ENCODE data around the gene FLT3LG. TPM values are rescaled to one million over a fixed set of nuclear protein-coding genes. Genes with fewer than 3 reads are reported as not detected.

FLT3LG gene
- total RNA-seq, 2 experiments from 2014 or later: 8.2 to 8.4 TPM

DNA sequence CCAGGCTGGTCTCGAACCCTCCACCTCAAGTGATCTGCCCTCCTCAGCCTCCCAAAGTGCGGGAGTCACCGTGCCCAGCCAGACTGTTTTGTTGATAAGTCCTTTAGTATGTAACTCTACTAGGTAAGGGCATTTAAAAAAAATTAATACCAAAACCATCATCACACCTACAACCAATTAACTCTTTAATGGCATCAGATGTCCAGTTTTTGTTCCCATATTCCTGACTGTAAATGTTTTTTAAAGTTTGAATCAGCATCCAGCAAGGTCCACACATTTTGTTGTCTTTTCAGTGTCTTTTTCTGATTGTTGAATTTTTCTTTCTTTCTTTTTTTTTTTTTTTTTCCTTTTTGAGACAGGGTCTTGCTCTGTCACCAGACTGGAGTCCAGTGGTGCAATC, 44.0 kb downstream of the FLT3LG start:
- H3K79me2 ChIP-seq (ENCODE audit: insufficient read depth, low read depth, low read length): no peaks in the 10 kb centered on the region
- no TSS peak for BruUV-seq (replicated peaks)
- no peak overlapping the region for H2AFZ ChIP-seq (ENCODE audit: low read length)
- no peaks in the 10 kb centered on the region for H3K36me3 ChIP-seq (ENCODE audit: insufficient read depth, low read length)
- intact Hi-C loops (cut with micrococcal nuclease; ENCODE audit: unreplicated experiment): no loop called here
- no peak overlapping the region for H3K4me2 ChIP-seq (ENCODE audit: low read length)
- TF ChIP-seq EZH2phosphoT487 (IDR thresholded peaks at IDR 0.05; ENCODE audit: borderline replicate concordance, low read depth, low read length): no peak
- TF ChIP-seq, protein P1, sequence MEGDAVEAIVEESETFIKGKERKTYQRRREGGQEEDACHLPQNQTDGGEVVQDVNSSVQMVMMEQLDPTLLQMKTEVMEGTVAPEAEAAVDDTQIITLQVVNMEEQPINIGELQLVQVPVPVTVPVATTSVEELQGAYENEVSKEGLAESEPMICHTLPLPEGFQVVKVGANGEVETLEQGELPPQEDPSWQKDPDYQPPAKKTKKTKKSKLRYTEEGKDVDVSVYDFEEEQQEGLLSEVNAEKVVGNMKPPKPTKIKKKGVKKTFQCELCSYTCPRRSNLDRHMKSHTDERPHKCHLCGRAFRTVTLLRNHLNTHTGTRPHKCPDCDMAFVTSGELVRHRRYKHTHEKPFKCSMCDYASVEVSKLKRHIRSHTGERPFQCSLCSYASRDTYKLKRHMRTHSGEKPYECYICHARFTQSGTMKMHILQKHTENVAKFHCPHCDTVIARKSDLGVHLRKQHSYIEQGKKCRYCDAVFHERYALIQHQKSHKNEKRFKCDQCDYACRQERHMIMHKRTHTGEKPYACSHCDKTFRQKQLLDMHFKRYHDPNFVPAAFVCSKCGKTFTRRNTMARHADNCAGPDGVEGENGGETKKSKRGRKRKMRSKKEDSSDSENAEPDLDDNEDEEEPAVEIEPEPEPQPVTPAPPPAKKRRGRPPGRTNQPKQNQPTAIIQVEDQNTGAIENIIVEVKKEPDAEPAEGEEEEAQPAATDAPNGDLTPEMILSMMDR (conservative IDR thresholded peaks at IDR 0.05; ENCODE audit: low read length): no peak
- POLR2A ChIA-PET: no interaction called here
- H3K27ac ChIP-seq (ENCODE audit: low read depth, low read length, poor library complexity, severe bottlenecking): no peak overlapping the region
- no peaks in the 10 kb centered on the region for H3K9me3 ChIP-seq (ENCODE audit: low read length)
- H4K20me1 ChIP-seq (ENCODE audit: insufficient read depth, low read length): no peaks in the 10 kb centered on the region
- no peaks in the 10 kb centered on the region for H3K9me2 ChIP-seq (ENCODE audit: insufficient read depth, low read length)
- H3K4me1 ChIP-seq (ENCODE audit: insufficient read depth, low read length, poor library complexity, severe bottlenecking): peaks cover 12% of the 10 kb centered on the region
- DNase-seq (ENCODE audit: low spot score): no peak
- CTCF ChIA-PET (ENCODE audit: unreplicated experiment): no interaction called here
- no peak overlapping the region for H3K4me3 ChIP-seq (ENCODE audit: low read depth, low read length, poor library complexity, severe bottlenecking)

- H3K79me2 ChIP-seq (ENCODE audit: insufficient read depth, low read depth, low read length): no peaks in the 10 kb centered on the region
- intact Hi-C loops (cut with micrococcal nuclease; ENCODE audit: unreplicated experiment): no loop called here
- H3K9me3 ChIP-seq (ENCODE audit: low read length): no peaks in the 10 kb centered on the region
- no peak for DNase-seq (ENCODE audit: low spot score)
- no peak overlapping the region for H3K4me2 ChIP-seq (ENCODE audit: low read length)
- POLR2A ChIA-PET: interaction anchor here (0.7 to 1.2 kb wide), 2 partner anchors 9 to 14 kb away, joined by 3 to 4 read pairs; no protein-coding TSS in a partner anchor
- H4K20me1 ChIP-seq (ENCODE audit: insufficient read depth, low read length): no peaks in the 10 kb centered on the region
- CTCF ChIA-PET (ENCODE audit: unreplicated experiment): interaction anchor here (0.7 kb wide), 1 partner anchor 128 kb away, joined by 7 read pairs; no protein-coding TSS in a partner anchor
- TF ChIP-seq, protein P1 (conservative IDR thresholded peaks at IDR 0.05; ENCODE audit: low read length): no peak
- TF ChIP-seq EZH2phosphoT487 (IDR thresholded peaks at IDR 0.05; ENCODE audit: borderline replicate concordance, low read depth, low read length): no peak
- no peaks in the 10 kb centered on the region for H3K36me3 ChIP-seq (ENCODE audit: insufficient read depth, low read length)
- no peak overlapping the region for H3K4me3 ChIP-seq (ENCODE audit: low read depth, low read length, poor library complexity, severe bottlenecking)
- H3K27ac ChIP-seq (ENCODE audit: low read depth, low read length, poor library complexity, severe bottlenecking): no peak overlapping the region
- H2AFZ ChIP-seq (ENCODE audit: low read length): no peak overlapping the region
- H3K9me2 ChIP-seq (ENCODE audit: insufficient read depth, low read length): no peaks in the 10 kb centered on the region
- peaks cover under 1% of the 10 kb centered on the region for H3K4me1 ChIP-seq (ENCODE audit: insufficient read depth, low read length, poor library complexity, severe bottlenecking)
- no TSS peak for BruUV-seq (replicated peaks)
Measured at GRCh38 chr19:49520705-49521319, 46.8 kb downstream of the FLT3LG start.

DNA sequence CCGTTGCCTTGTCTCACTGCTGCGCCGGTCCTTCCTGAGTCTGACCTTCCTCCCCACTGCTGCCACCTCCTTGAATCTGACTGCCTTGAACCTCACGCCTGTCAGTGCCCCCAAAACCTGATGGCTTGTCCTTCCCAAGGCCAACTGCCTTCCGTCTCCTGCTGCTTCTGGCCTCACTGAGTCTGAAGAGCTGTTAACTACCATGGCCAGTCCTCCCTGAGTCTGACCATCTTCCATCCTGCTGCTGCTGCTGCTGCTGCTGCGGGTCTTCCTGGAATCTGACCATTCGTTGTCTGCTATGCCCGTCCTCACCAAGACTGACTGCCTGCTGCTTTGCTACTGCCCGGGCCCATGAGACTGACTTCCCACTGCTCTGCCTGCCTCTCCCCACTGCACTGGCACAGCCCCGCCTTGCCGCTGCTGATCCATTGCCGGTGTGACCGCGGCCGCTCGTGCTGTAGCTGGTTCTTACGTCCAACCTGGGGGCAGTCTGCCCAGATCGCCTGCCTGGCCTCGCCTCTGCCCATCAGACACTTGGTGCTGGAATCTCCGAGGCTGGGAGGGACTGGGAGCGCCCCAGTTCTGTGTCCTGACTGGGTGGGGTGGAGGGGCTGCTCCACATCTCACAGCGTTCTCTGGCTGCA, 50.9 kb downstream of the FLT3LG start:
- no peak for DNase-seq (ENCODE audit: low spot score)
- Histone ChIP-seq H3K79me2 (ENCODE audit: insufficient read depth, low read depth, low read length) (no peaks in the 10 kb centered on the region), H3K9me3 (ENCODE audit: low read length) (no peaks in the 10 kb centered on the region), H3K36me3 (ENCODE audit: insufficient read depth, low read length) (no peaks in the 10 kb centered on the region), H3K27ac (ENCODE audit: low read depth, low read length, poor library complexity, severe bottlenecking) (no peak overlapping the region), H3K4me1 (ENCODE audit: insufficient read depth, low read length, poor library complexity, severe bottlenecking) (no peaks in the 10 kb centered on the region), H3K4me3 (ENCODE audit: low read depth, low read length, poor library complexity, severe bottlenecking) (no peak overlapping the region), H3K9me2 (ENCODE audit: insufficient read depth, low read length) (no peaks in the 10 kb centered on the region), H2AFZ (ENCODE audit: low read length) (no peak overlapping the region), H3K4me2 (ENCODE audit: low read length) (no peak overlapping the region), H4K20me1 (ENCODE audit: insufficient read depth, low read length) (no peaks in the 10 kb centered on the region)
- ChIA-PET CTCF (ENCODE audit: unreplicated experiment) (no interaction called here), POLR2A (no interaction called here)
- intact Hi-C loops (cut with micrococcal nuclease; ENCODE audit: unreplicated experiment): no loop called here
- no TSS peak for BruUV-seq (replicated peaks)
- no peak for TF ChIP-seq EZH2phosphoT487 (IDR thresholded peaks at IDR 0.05; ENCODE audit: borderline replicate concordance, low read depth, low read length)
- TF ChIP-seq, protein P1 (conservative IDR thresholded peaks at IDR 0.05; ENCODE audit: low read length): no peak

All from OCI-LY7 (cell line).